H1 (cell line): ENCODE results near the gene RHOBTB3.

Source experiments
- CTCF ChIP-seq, 3 experiments: IDR thresholded peaks; 1 replicate in 2 of 3; 2 replicates in 1 of 3; pipeline versions ENCODE4 v1.5.1 to v1.6.1; 2011; ENCODE audit warnings: low read length in 3 of 3, mild to moderate bottlenecking in 3 of 3, inconsistent platforms in 2 of 3, low read depth in 1 of 3, moderate library complexity in 1 of 3; ENCODE audit not compliant: insufficient read depth in 1 of 3; ENCODE audit errors: control extremely low read depth in 1 of 3
- HDAC2 ChIP-seq, 2 experiments: fragments of 300-600 bp in 1 of 2; sonication (generic) in 1 of 2; IDR thresholded peaks; 2 replicates each; pipeline ENCODE4 v1.6.1; 2011 to 2012; ENCODE audit warnings: low read depth in 2 of 2, low read length in 2 of 2, mild to moderate bottlenecking in 2 of 2, moderate library complexity in 2 of 2, borderline replicate concordance in 1 of 2, inconsistent platforms in 1 of 2
- KDM1A ChIP-seq: fragments of 200-600, 300-600 bp; sonication (generic); IDR thresholded peaks from 2 replicates; pipeline ENCODE4 v1.7.1; 2016; ENCODE audit warnings: mild to moderate bottlenecking, low read length, borderline replicate concordance
- MAFK ChIP-seq: IDR thresholded peaks from 2 replicates; pipeline ENCODE4 v1.6.1; 2012; ENCODE audit warnings: low read depth, mild to moderate bottlenecking, improper control_type of control experiment, low read length
- POLR2A ChIP-seq, 2 experiments: IDR thresholded peaks; 1 replicate in 1 of 2; 2 replicates in 1 of 2; pipeline ENCODE4 v1.6.1; 2011; ENCODE audit warnings: low read depth in 2 of 2, low read length in 2 of 2, mild to moderate bottlenecking in 2 of 2; ENCODE audit errors: control extremely low read depth in 1 of 2
- TAF1 ChIP-seq: IDR thresholded peaks from 2 replicates; pipeline ENCODE4 v1.6.1; 2011; ENCODE audit warnings: mild to moderate bottlenecking, low read depth, low read length

GRCh38 chr5:95842854-95843544, 111.9 kb downstream of the RHOBTB3 start:
- TF ChIP-seq CTCF (IDR thresholded peaks at IDR 0.05; ENCODE audit: control extremely low read depth in 1 of 3, insufficient read depth in 1 of 3, low read depth in 1 of 3, low read length in 3 of 3) (no peak), POLR2A (IDR thresholded peaks at IDR 0.05; ENCODE audit: control extremely low read depth in 1 of 2, low read depth in 2 of 2, low read length in 2 of 2) (no peak), HDAC2 (IDR thresholded peaks at IDR 0.05; ENCODE audit: borderline replicate concordance in 1 of 2, low read depth in 2 of 2, low read length in 2 of 2) (no peak), KDM1A (no peak), TAF1 (no peak), MAFK (no peak)
